ENCODE results near the gene MCF2L2.
"Not testable (repeated sequence)": the region's sequence is repeated elsewhere in the genome, so short reads cannot be mapped to it uniquely, and the experiment has no call there.

DNA sequence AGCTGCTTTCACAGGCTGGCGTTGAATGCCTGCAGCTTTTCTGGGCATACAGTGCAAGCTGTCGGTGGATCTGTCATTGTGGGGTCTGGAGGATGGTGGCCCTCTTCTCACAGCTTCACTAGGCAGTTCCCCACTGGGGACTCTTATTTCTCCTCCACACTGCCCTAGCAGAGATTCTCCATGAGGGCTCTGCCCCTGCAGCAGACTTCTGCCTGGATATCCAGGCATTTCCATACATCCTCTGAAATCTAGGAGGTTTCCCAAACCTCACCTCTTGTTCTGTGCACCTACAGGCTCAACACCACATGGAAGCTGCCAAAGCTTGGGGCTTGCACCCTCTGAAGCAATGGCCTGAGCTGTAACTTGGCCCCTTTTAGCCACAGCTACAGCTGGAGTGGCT is 9.6 kb downstream of the MCF2L2 start:
- not testable (repeated sequence) for TF ChIP-seq POLR2A (IDR thresholded peaks at IDR 0.05)
- TF ChIP-seq, protein P1, sequence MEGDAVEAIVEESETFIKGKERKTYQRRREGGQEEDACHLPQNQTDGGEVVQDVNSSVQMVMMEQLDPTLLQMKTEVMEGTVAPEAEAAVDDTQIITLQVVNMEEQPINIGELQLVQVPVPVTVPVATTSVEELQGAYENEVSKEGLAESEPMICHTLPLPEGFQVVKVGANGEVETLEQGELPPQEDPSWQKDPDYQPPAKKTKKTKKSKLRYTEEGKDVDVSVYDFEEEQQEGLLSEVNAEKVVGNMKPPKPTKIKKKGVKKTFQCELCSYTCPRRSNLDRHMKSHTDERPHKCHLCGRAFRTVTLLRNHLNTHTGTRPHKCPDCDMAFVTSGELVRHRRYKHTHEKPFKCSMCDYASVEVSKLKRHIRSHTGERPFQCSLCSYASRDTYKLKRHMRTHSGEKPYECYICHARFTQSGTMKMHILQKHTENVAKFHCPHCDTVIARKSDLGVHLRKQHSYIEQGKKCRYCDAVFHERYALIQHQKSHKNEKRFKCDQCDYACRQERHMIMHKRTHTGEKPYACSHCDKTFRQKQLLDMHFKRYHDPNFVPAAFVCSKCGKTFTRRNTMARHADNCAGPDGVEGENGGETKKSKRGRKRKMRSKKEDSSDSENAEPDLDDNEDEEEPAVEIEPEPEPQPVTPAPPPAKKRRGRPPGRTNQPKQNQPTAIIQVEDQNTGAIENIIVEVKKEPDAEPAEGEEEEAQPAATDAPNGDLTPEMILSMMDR (IDR thresholded peaks at IDR 0.05) = not testable (repeated sequence)

Measured in vagina (tissue), 2 donors.